ENCODE data around the gene SUMF1.

- no peak for TF ChIP-seq SP1 (IDR thresholded peaks at IDR 0.05; ENCODE audit: low read depth)
- no peak for TF ChIP-seq CTCF (IDR thresholded peaks at IDR 0.05 in 2 of 3, conservative IDR thresholded peaks at IDR 0.05 in 1 of 3; ENCODE audit: borderline replicate concordance in 1 of 3, insufficient read depth in 1 of 3, low read depth in 2 of 3, low read length in 2 of 3)
- no peak for TF ChIP-seq POLR2AphosphoS5 (IDR thresholded peaks at IDR 0.05; ENCODE audit: low read depth, low read length)
- TF ChIP-seq POLR2A (IDR thresholded peaks at IDR 0.05; ENCODE audit: borderline replicate concordance, extremely low read depth, insufficient read depth, insufficient read length): no peak
- TF ChIP-seq, protein P1, sequence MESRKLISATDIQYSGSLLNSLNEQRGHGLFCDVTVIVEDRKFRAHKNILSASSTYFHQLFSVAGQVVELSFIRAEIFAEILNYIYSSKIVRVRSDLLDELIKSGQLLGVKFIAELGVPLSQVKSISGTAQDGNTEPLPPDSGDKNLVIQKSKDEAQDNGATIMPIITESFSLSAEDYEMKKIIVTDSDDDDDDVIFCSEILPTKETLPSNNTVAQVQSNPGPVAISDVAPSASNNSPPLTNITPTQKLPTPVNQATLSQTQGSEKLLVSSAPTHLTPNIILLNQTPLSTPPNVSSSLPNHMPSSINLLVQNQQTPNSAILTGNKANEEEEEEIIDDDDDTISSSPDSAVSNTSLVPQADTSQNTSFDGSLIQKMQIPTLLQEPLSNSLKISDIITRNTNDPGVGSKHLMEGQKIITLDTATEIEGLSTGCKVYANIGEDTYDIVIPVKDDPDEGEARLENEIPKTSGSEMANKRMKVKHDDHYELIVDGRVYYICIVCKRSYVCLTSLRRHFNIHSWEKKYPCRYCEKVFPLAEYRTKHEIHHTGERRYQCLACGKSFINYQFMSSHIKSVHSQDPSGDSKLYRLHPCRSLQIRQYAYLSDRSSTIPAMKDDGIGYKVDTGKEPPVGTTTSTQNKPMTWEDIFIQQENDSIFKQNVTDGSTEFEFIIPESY (IDR thresholded peaks at IDR 0.05; ENCODE audit: extremely low read depth, insufficient replicate concordance, low read length): no peak
- no peak for TF ChIP-seq SIN3A (IDR thresholded peaks at IDR 0.05; ENCODE audit: low read depth)
Measured at GRCh38 chr3:4461468-4462090, 5.5 kb downstream of the SUMF1 start.
